ENCODE measurements around the gene TACO1.

DNA sequence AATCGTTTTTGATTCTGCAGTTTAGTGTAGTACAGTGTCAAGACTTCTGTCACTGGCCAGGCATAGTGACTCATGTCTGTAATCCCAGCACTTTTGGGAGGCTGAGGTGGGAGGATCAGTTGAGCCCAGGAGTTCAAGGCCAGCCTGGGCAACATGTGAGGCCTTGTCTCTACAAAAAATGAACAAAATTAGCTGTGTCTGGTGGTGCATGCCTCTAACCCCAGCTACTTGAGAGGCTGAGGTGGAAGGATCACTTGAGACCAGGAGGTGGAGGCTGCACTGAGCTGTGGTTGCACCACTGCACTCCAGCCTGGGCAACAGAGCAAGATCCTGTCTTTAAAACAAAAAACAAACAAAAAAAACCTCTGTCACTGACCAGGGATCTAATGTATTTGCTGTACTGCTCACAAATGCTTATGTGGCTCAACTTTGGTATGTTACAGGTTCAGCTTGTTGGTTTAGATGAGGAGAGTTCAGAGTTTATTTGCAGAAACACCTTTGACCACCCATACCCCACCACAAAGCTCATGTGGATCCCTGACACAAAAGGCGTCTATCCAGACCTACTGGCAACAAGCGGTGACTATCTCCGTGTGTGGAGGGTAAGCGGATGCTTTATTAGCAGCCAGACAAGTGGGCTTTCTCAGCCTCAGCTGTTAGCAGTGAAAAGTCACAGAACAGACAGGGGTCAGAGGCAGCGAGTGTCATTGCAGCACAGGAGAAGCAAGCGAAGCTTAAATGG, 22.5 kb upstream of the TACO1 start:
- TF ChIP-seq RAD21 (CRISPR knock-in tag; conservative IDR thresholded peaks at IDR 0.05 in 1 of 2, IDR thresholded peaks at IDR 0.05 in 1 of 2): no peak
- TF ChIP-seq, protein P1, sequence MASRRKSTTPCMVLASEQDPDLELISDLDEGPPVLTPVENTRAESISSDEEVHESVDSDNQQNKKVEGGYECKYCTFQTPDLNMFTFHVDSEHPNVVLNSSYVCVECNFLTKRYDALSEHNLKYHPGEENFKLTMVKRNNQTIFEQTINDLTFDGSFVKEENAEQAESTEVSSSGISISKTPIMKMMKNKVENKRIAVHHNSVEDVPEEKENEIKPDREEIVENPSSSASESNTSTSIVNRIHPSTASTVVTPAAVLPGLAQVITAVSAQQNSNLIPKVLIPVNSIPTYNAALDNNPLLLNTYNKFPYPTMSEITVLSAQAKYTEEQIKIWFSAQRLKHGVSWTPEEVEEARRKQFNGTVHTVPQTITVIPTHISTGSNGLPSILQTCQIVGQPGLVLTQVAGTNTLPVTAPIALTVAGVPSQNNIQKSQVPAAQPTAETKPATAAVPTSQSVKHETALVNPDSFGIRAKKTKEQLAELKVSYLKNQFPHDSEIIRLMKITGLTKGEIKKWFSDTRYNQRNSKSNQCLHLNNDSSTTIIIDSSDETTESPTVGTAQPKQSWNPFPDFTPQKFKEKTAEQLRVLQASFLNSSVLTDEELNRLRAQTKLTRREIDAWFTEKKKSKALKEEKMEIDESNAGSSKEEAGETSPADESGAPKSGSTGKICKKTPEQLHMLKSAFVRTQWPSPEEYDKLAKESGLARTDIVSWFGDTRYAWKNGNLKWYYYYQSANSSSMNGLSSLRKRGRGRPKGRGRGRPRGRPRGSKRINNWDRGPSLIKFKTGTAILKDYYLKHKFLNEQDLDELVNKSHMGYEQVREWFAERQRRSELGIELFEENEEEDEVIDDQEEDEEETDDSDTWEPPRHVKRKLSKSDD (conservative IDR thresholded peaks at IDR 0.05; ENCODE audit: low read length): no peak
- TF ChIP-seq TGIF2 (CRISPR knock-in tag; IDR thresholded peaks at IDR 0.05): no peak
- TF ChIP-seq TAF1 (IDR thresholded peaks at IDR 0.05; ENCODE audit: control insufficient read depth, extremely low read depth, insufficient read depth, low read length, severe bottlenecking): no peak
- TF ChIP-seq, protein P2, sequence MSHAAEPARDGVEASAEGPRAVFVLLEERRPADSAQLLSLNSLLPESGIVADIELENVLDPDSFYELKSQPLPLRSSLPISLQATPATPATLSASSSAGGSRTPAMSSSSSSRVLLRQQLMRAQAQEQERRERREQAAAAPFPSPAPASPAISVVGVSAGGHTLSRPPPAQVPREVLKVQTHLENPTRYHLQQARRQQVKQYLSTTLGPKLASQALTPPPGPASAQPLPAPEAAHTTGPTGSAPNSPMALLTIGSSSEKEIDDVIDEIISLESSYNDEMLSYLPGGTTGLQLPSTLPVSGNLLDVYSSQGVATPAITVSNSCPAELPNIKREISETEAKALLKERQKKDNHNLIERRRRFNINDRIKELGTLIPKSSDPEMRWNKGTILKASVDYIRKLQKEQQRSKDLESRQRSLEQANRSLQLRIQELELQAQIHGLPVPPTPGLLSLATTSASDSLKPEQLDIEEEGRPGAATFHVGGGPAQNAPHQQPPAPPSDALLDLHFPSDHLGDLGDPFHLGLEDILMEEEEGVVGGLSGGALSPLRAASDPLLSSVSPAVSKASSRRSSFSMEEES (CRISPR knock-in tag; IDR thresholded peaks at IDR 0.05): no peak
- TF ChIP-seq GABPA (tag; conservative IDR thresholded peaks at IDR 0.05; ENCODE audit: low read depth): no peak
- TF ChIP-seq SP1 (CRISPR knock-in tag; IDR thresholded peaks at IDR 0.05): no peak
- no peak for TF ChIP-seq ZNF143 (CRISPR knock-in tag; IDR thresholded peaks at IDR 0.05)
- no peak for TF ChIP-seq HDAC6 (IDR thresholded peaks at IDR 0.05; ENCODE audit: low read depth, low read length)

Data from K562 (cell line).